GM18498 (cell line): ENCODE measurements around the gene THEMIS.

Experiments
- ATAC-seq: cut with Tn5 transposase; IDR thresholded peaks from one replicate; pipeline ENCODE4 v1.9.1; 2021; ENCODE audit warnings: mild to moderate bottlenecking, moderate library complexity; ENCODE audit not compliant: unreplicated experiment

Gene THEMIS

DNA sequence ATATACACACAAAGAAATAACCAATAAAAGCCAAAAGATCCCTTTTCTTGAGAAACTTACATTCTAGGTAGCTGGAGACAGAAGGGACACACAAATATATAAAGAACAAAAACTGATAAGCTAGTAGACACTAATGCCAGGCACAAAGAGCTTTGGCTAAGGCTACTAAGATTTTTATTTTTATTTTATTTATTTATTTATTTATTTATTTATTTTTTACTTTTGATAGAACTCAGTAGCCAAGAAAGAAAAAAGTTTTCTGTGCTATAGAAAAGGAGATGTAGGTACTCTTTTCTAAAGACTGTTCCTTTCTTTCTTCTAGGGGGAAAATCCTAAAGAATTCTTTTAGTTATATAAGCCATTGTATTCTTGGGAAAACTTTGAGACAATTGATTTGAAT, 34.1 kb downstream of the THEMIS start:
- ATAC-seq = no peak

DNA sequence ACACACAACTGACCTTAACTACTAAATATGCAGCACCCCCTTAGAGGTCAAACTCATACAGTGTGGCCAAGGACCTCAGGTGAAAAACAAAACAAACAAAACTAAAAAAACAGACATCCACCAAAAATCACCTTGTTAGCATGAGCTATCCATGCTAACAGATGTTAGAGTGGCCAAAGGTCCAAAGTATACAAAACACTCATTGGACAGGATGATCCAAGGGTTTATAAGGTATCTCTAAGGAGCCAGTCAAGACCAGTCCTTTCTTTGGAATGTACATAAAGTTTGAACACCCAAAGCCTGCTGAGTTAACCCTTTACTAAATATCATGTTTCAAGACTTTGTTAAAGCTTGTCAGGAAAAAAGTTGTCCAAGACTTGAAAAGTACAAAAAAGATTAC, 35.8 kb downstream of the THEMIS start:
- ATAC-seq = no peak

DNA sequence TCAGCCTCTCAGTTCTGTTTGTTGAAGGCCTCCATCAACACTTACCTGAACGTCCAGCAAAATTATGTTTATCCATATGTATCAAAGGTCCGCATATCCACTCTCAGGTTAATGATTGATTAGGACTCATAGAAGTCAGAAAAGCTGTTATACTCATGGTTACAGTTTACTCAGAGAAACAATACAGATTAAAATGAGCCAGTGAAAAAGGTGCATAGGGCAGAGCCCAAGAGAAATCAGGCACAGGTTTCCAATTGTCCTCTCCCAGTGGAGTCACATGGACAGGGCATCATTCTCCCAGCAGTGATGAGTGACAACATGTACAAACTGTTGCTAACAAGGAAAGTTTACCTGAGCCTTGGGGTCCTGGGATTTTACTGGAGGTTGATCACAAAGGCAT, 36.2 kb downstream of the THEMIS start:
- no peak for ATAC-seq

DNA sequence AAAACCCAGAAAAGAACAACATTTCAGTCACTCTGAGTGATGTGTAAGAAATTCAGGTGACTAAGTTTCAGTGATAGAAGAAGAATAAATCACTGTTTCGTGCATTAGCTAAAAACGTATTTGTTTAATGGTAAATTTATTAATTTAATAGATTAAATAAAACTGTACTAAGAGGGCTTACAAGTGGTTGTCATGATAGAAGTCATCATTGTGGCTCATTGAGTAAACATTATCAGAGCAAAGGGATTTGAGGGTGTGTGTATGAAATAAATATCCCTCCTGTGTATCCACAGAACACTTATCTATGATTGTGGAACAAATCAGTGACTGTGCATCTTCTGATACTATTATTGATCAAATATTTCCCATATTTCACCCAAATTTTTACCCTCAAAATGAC, 40.1 kb downstream of the THEMIS start:
- ATAC-seq = no peak

DNA sequence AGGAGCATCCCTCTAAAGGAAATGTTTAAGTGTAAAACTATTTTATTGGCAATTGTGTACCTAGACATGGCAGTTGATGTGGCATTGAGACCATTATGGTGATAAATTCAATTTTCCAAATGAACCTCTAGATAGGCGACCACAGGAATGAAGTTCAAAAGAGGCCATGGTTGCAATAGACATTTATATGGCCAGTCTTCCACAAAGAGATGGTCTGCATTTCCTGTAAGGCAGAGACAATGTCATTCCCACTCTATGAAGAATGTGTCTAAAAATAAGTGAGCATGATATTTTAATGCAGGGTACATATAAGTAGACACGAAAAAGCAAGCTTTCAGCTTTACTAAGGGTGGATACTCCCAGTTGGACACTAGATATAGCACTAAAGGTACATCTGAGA, 40.9 kb downstream of the THEMIS start:
- no peak for ATAC-seq

DNA sequence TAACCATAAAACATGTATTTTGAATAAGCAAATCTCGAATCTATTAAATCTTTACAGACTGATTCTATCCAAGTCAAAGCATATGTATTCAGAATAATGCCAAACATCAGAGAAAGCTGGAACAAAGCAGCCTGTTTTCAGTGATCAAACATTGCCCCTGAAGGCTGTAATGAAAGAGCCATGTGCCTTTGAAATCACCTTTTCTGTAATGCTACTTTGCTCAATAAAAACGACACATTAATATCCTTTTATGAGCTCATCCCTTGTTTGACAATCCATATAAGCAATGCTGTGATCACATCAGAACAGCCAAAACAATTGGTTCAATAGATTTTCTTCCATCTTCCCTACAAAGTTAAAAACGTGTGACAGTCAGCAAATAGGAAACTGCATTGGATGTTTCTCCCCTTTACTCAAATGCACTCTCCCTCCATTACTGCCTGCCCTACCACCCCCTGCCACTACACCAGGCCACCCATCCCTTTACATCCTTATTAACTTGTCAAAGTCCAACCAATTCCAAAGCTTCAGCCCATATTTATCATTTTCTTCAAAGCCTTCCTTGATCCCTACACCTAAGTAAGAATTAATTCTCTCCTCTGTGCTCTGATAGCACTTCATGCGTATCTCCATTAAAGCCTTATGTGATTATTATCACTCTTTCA, 42.0 kb downstream of the THEMIS start:
- no peak for ATAC-seq

DNA sequence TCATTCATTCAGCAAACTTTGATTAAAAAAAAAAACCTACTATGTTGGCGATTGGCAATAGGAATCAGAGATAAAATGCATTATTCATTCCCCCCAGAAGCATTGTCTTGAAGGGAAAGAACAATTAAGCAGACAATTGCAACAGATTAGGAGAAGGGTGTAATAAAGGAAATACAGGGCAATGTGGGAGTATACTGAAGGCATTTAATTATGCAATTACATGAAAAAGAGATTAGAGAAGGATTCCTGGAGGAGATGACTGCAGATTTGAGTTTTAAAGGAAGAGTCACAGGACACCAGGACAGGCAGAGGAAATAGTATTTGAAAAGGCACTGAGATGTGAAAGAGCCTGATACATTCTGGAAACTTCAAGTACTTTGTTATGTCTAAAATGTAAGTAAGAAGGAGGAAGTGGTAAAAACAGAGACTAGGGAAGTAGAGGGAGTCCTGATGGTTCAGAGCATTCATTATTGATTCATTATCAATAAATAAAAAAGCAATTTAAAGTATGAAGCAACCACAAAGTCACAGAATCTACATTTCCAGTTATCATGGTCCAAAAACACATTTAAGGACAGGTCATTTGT, 43.7 kb downstream of the THEMIS start:
- ATAC-seq = no peak

DNA sequence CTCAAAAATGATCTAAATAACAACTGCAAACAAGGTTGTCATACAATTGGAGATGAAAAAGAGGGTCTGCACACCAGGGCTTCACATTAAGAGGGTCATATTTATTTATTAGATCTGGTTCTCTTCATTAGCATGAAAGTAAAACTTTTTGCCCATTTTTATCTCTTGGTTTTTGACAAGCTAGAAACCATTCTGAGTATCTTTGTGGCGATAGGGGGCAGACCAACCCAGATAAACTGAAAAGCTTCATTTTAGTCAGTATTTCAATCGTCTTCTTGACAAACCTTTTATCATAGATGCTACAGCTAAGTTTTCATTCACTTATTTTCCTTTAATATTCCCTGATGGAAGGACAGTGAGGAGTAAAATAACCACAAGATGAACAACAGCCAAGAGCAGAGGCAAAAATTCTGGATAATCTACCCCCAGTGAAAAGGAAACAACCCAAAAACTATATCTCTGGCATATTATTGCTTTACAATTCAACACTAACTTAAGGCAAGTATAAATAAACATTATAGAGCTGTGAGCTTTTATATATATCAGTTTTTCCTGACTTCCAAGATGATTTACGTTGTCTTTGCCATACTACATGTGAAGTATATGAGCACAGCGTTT, 45.2 kb downstream of the THEMIS start:
- ATAC-seq = no peak

DNA sequence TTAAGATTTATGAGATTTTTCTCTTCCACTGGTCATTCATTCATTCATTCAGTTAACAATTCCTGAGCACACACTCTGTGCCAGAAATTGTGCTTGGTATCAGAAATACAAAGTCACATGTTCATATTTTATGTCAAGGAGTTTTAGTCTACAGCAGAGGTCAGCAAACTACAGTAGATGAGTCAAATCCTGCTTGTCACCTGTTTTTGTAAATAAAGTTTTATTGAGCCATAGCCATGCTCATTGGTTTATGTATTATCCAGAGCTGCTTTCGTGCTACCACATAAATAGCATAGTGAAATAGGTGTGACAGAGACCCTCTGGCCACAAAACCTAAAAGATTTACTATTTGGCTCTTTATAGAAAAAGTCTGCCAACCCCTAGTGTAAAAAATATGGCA, 46.8 kb downstream of the THEMIS start:
- no peak for ATAC-seq

DNA sequence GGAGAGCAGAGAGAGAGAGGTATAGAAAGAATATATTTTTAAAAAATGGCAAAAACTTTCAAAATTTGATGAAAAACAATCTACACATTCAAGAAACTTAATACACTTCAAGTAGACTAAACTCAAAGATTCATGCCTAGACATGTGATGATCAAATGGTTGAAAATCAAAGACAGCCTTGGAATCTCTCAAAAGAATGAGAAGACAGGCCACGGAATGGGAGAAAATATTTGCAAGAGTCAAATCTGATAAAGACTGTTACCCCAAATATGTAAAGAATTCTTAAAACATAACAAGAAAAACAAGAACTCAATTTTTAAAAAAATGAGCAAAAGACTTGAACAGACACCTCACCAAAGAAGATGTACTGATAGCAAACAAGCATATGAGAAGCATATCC, 49.7 kb downstream of the THEMIS start:
- no peak for ATAC-seq

DNA sequence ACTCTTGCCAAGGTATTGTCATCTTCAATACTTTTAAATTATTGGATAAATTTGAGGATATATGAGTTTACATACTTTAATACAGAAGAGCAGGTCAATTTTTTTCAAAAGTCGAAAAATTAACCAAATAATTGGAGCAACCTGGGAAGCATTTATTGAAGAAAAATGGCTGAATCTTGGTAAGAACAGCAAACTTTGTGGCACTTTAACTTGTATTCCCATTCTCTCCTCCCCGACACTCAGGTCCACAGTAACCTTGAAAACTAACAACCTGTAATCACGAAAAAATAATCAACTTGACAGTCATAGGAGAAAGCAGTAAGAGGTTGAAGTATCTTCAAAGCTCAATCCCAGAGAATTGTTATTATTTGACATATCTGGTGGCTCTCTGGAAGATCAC, 55.6 kb downstream of the THEMIS start:
- ATAC-seq = no peak

DNA sequence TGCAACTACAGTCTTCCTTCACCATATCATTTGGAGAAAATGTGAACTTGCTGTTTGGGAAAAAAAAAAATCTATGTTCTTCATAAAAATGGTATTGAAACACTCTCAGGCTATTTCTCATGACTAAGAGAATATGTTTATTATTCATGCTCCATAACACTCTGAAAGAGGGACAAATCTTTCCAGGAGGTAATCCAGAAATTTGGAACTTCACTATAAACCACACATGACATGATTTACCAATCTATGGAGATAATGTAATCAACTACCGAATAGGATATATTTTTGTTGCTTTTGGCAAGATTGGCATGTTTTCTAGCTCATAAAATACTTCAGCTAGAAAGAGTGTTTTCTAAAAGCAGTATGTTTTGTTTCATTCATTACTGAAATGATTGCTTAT, 56.3 kb downstream of the THEMIS start:
- no peak for ATAC-seq

DNA sequence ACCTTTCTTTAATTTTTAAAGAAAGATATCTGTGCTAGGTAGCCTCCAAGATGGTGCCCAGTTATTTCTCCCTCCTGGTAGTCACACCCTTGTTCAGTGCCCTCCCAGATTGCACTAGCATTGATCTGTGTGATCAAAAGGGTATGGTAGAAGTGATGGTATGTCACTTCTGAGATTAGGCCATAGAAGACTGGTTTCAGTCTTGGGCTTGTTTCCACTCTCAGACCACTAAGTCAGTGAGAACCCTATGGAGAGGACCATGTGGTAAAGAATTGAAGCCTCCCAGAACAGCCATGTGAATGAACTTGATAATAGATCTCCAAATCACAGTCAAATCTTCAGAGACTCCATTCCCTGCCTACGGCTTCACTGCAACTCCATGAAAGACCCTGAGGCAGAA, 57.3 kb downstream of the THEMIS start:
- no peak for ATAC-seq

DNA sequence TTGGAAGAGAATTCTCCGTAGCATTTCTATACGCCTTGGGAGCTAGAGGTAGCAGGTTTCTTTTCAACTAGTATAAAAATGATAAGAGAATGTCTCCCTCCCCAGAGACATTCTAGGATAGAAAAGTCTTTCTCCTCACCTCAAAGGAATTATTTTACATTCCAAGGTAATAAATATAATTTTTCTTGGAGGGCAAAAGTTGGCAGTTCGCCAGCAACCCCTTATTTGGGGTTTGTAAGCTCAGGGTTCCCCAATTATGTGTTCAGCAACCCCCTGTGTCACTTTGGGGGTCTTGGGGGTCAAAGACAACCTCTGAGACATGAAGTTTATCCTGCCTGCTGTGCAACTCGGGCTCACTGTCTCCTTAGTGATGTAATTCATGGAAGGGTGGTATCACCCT, 58.3 kb downstream of the THEMIS start:
- ATAC-seq = no peak

DNA sequence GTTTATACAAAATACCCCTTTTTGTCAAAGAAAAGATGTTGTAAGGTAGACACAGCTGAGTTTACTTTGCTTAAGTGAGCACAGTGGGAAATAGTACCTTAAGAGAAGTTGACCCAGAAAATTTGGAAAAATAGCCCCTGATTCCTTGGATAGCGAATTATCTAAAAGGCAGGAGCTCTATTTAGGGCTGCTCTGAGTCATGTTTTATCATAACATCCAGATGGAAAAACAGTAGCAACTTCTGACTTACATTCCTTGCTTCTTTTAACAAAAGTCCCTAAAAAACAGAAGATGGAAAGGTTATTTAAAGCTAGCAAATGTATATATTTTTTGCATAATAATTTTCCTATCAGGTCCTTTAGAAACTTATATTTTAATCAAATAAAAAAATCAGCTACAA, 59.0 kb downstream of the THEMIS start:
- no peak for ATAC-seq

DNA sequence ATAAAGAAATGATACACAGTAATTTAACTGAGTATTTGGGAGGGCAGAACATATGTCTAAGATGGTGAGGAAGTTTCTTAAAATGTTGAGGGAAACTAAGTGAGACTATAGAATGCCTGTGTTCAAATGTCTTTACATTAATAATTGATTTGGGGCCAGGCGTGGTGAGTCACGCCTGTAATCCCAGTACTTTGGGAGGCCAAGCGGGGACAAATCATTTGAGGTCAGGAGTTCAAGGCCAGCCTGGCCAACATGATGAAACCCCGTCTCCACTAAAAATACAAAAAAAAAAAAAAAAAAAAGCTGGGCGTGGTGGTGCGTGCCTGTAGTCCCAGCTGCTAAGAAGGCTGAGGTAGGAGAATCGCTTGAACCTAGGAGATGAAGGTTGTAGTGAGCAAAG, 66.7 kb downstream of the THEMIS start:
- ATAC-seq = no peak

DNA sequence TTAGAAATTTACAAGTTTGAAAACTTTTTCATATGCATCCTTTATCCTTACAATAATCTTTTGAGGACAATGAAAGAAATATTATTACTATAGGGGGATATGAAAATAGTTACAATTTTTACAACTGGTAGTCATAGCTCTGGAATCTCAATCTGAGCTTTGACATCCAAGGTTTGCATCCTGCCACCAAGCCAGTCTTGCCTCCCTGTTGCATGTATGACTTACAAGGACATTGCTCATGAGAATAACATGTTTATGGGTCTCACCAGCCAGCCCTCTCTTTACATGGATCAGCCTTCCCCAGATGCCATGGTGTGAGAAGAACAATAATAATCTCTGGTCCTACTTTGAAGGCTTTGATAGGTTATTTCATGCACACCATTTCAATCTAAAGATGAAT, 67.5 kb downstream of the THEMIS start:
- ATAC-seq = no peak

DNA sequence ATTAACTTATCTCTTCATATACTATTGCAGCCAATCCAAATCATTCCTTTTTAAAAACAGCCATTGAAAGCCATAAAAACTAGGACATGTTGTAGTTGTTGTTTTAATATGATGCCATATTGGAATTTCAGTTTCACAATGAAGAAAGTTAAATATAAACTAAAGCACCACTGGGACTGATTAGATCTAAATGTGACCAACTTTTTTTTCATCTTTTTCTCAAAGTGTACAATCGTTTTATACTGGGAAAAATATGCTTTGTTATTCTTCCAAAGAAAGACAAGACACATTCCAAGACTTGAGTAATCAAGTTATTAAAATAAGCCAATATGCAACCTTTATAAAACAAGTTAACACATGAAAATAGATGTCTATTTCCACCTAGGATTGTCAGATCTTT, 68.5 kb downstream of the THEMIS start:
- ATAC-seq = no peak

DNA sequence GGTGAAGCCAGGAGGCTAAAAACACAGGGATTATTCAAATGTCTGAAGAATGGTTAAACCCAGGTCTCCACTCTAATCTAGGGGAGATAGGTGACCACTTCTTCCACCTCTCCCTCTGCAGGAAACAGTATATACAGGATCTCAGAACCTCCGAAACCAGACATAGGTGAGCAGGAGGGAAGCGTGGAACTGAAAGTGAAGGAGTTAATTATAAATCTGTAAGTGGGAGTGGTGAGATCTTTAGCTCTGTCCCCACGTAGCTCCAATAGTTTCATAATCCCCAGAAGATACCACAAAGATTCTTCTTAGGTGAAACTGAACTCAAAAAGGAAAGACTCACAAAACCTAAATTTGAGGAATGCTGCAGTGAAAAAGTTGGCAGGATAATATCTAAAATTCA, 76.8 kb downstream of the THEMIS start:
- ATAC-seq = no peak

DNA sequence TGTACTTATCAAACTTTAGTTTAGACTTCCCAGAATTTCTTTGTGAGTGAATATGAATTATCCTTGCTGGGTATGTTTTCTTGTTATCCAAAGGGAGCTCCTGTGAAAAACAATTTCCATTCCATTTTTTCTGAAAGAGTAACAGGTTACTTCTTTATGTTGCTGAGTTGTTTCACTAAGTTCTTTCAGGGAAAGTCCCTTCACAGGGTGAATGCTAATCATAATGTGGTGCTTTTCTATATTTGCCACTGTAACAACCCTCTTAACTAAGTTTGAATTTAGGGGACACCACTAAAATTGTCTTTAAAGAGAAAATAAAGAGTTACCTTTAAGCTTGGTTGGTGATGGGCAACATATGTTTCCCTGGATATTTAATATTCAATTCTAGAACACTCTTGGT, 79.4 kb downstream of the THEMIS start:
- no peak for ATAC-seq

DNA sequence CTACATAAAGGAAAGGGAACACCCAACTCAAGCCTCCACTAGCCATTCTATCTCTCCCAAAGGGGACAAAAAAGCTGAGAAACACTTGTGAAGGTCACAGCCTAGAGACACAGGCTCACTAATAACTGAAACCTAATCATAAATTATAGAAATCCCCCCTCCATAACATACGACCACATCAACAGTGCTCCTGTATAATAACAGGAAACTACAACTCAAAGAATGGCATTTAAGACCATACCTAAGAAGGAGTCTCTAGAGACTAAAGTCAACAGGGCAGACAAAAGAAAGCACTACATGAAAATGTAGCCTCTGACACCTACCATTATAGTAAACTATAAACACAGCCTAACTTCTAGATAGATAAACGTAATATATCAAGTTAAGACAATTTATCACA, 82.7 kb downstream of the THEMIS start:
- no peak for ATAC-seq

DNA sequence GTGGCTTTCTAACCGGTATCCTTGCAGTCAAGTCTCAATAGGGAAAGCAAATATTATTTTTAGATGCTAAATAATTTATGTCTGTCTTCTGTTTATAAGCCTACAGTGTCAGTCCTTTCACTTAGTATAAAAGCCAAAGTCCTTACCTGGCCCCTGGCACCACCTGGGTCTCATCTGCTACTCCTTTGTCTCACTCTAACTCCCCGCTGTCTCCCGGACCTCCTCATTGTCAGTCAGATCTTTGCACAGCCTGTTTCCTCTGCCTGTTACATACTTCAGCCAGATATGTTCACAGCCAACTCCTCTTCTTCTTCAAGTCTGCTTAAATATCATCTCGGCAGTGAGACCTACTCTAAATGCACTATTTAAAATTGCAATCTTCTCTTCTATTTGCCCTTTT, 84.2 kb downstream of the THEMIS start:
- ATAC-seq = no peak

DNA sequence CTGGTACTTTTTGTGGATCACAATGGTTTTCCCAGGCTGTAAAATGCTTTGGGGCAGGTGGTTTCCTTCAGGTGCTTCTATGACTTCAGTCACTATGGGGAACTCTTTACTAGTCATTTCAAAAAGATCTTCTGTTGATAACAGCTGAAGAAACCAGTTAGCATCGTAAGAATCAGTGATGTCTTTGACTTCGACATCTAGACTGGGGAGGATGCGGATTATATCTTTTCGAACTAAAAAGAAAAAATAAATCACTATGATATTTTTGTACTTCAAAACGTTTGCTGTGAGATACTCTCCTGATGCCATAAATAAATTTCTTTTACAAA, 87.2 kb downstream of the THEMIS start:
- no peak for ATAC-seq
